HS-5 (cell line): Measurements from ENCODE around the gene GAS6.

Experiments used
- DNase-seq: peaks from one replicate; pipeline ENCODE4 v3.0.0-alpha.2; 2012; ENCODE audit warnings: low read depth

GAS6 gene

DNA sequence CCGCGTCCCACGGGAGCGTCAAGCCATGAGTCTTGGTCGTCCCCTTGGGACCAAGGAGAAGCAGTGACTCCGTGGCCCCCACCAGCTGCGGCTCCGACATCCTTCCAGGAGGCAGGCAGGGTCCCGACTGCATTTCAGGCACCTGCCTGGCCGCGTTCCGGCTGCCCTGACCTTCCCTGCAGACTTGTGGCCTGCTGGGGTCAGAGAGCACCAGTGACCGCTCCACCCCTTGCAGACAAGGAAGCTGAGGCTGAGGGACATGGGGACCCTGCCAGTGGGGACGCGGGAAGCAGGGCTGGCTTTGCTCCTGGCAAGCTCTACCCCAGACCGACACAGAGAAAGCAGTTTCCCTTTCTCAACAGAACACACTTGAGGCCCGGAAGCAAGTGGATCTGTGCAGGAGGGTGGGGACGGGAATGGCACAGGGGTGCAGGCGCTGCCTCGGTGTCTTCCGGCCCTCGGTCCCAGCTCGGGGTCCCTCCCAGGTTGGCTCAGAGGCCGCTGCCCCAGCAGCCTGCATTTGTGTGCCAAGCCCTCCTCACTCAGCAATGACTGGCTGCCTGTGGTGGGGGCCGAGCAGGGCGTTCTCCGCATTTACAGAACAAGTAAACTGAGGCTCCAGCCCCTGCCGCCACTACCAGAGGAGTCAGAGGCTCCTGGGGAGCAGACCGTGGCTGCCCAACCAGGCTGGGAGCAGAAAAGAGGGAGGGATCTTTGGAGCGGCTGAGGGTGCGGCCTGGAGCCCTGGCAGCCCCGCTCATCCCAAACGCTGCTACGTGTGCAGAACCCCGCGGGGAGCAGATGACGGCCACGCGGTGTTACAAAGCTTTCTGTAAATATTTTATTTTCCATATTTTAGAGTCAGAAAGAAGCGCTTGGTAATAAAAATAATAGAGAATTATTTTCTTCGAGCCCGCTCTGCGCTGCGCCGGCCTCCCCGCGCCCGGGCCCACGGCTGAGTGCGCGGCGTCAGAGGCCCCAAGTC, 43.9 kb downstream of the GAS6 start:
- no peak for DNase-seq

DNA sequence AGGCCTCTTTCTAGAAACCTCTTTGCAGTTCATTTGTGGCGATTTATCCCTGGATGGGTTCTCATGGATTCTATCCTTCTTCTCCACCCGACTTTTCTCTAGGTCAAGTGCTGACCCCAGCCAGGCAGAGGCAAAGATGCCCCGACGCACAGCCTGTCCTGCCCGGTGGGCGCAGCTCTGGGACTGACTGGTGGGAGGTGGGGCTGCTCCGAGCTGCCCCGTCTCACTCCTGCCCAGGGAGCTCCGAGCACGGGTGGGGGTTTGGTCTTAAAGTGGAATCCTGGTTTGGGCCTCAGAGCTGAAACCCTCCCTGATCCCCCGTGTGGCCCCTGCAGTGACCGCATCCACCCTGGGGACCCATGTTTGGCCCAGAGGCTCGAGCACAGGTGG, 44.5 kb downstream of the GAS6 start:
- no peak for DNase-seq

DNA sequence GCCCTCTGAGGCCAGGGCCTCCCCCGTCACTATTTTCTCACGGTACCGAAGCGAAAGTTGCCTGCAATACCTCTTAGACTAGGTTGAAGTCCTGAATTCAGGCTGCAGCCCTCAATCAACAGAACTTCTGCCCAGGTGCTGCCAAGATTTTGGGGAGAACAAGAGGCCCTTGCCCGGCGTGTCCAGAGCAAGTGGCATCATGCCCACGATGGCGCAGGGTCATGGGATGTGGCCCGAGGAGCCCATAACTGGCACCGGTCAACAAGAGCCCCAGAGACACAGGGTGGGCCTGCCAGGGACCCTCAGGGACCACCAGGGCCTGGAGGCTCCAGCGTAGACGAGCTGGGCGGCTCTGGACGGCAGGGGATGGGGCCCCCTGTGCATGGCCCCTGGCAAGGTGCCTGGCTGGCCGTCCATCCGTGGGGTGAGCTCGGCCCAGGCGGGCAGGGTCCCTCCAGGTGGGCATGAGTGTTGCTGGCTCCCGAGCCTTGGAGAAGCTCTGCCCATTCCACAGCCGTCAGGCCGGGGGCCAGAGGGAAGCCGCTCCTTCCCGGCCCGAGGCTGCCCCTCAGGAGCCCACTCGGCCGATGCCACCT, 45.1 kb downstream of the GAS6 start:
- DNase-seq = no peak

DNA sequence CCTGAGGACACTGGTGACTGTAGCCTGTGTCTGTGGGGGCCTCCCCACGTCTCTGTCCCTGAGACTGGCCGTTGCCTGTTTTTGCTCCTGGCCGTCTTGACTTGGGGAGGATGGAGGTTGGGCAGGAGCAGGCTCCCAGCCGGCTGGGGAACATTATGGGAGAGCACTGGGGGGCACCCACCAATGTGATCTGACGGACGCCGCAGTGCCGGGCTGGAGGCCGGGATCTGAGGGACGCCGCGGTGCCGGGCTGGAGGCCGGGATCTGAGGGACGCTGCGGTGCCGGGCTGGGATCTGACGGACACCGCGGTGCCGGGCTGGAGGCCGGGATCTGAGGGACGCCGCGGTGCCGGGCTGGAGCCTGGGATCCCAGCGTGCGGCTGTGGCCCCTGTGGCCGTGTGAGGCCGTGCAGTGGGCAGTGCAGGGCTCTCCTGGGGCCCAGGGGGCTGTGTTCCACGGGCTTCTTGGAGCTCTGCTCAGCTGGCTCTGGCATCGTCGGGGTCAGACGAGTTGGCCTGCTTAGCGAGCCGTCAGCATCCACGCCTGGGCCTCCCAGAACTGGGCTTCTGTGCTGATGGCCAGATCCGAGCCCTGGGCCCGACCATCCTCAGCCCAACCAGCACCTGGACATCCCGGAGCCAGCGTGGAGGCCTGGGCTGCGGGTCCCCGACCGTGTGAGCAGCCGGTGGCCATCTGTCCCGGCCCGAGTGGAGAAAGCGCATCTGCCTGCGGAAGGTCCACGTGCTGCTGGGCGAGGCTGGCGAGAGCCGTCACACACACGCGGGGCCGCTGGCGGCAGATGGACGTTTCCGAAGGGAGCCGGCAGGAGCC, 45.8 kb downstream of the GAS6 start:
- no peak for DNase-seq

DNA sequence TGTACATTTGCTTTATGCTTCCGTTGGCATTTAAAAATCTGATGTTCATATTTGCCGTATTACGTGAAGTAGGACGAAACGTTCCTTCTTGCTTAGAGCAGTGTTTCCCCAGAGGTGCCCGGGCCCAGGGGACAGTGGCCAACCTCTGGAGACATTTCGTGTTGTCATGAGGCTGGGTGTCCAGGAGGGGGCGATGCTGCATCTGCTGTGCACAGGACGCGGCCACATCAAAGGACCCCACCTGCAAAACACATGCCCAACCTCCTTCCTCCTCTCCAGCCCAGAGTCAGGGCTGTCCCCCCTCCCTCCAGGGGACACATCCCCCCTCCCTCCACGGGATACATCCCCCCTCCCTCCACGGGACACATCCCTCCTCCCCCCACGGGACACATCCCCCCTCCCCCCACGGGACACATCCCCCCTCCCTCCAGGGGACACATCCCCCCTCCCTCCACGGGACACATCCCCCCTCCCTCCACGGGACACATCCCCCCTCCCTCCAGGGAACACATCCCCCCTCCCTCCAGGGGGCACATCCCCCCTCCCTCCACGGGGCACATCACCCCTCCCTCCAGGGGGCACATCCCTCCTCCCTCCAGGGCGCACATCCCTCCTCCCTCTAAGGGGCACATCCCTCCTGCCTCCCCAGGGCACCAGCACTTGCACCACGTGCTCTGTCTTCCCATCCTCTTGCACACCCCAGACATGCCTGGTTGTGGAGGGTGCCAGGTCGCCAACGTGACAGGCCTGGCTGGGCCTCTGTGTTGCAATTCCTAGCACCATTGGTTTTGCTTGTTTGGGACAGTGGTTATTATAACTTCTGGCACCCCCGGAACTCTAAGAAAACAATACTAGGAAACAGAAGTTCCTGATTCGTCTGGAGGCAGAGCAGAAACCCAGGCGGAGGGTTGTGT, 46.7 kb downstream of the GAS6 start:
- DNase-seq = no peak

DNA sequence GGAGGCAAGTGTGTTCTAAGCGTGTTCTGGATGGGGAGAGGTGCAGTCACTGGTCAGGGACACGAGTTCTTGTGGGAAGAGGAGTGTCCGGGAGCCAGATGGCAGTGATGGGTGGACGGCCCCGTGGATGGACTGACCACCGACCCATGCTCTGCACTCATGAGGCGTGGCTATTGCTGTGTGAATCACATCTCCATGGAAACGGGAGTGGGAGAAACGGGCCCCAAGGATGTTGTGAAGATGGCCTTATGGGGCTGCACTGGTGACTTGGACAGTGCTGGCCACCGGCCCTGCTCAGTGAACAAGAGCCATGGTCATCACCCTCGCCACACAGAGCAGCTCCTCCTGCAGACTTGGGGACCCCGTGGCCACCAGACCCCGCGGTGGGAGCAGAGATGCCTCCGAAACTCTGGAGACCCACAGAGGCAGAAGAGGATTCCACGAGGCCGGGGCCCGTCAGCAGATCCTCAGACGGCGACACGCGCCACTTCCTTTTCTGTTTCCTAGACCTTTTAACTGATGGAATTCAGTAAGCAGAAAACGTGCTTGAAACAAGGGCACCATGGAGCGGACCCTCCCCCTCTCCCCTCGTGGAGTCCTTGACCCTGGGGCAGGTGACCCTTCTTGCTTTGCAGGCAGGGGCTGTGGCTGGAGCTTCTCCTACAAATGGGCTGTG, 47.5 kb downstream of the GAS6 start:
- no peak for DNase-seq

DNA sequence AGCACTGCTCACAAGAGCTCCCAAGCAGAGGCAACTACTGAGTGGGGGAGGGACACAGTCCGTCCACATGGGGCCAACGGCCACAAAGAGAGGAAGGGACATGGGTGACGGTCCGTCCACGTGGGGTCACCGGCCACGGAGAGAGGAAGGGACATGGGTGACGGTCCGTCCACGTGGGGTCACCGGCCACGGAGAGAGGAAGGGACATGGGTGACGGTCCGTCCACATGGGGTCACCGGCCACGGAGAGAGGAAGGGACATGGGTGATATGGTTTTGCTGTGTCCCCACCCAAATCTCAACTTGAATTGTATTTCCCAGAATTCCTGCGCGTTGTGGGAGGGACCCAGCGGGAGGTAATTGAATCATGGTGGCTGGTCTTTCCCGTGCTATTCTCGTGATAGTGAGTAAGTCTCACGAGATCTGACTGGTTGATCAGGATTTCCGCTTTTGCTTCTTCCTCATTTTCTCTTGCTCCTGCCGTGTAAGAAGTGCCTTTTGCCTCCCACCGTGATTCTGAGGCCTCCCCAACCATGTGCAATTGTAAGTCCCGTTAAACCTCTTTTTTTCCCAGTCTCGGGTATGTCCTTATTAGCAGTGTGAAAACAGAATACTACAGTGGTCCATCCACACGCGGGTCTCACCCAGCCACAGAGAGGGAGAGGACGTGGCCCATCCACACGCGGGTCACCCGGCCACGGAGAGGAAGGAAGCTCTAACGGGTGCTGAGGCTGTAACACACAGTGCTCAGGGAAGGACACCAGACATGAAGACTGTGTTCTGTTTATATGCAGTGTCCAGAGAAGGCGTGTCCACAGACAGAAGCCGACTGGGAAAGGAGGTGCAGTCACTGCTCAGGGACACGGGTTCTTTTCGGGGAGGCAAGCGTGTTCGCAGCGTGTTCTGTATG, 48.5 kb downstream of the GAS6 start:
- no peak for DNase-seq

DNA sequence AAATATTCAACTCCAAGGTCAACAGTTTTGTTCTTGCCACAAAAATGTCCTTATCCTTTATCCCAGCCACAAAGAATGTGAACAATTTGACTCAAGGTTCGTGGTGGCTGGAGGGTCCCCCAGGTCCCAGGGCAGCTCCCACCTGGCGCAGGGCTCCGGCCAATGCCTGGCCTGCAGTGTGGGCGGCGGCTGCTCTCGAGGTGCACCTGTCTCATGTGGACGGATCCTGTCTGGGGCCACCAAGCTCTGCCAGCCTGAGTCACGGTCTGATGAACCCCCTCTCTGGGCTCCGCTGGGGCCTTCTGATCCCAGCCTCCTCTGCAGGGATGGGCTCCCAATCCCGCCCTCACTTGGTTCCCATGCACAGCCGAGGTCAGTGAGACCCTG, 49.4 kb downstream of the GAS6 start:
- DNase-seq = no peak

DNA sequence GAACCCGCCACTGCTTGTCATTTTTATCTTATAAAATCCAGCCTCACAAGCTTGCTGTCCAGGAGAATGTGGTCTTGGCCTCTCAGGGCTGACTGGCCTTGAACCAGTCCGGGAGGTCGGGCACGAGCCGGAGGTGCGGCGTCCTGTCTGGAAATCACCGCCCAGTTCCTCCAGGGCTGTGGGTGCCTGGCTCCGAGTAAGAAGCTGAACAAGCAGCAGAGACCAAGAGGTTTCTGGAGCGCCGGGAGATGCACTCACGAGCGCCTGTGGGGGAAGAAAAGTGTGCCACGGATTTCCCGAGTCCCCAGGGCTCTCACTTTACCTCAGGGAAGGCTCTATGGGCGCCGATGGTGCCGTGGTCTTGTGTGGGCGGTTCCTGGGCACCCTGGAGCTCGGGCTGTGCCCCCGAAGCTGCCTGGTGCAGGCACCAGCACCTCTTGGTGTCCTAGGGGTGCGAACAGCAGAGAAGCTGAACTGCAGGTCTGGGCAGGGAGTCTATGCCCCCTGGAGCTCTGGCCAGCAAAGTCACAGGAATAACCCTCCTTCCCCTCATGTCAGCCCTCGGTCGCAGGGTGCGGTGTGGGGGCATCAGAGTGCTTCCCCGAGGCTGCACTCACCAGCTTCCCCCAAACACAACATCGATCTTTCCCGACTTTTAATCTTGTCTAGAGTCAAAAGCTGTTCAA, 50.0 kb downstream of the GAS6 start:
- no peak for DNase-seq

DNA sequence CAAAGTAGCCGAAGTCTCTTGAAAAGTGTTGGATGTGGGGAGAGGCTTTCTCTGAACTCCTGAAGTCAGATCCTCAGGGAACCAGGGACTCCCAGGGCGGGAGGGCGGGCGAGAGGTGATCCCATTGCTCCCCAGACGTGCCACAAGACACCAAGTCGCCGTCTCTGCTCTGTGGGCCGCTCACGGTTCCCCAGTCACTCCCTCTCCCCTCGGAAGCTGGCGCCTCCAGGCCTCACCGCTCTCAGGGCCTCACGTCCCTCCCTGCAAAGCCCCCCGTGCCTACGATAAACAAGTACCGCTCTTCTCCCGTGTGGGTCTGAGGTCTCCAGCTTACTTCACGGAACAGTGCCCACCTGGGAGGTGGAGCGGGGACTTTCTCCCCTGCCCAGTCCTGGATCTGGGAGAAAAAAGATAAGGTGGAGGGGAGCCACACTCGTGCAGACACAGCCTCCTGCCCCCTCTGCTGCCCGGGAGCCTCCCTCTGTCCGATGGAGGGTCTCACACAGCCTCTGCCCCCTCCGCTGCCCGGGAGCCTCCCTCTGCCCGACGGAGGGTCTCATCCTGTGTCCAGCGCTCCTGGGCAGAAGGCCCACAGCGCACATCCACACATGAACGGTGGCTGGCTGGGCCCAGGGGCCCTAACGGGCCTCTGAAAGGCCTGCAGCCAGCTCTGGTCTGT, 50.7 kb downstream of the GAS6 start:
- DNase-seq = no peak

DNA sequence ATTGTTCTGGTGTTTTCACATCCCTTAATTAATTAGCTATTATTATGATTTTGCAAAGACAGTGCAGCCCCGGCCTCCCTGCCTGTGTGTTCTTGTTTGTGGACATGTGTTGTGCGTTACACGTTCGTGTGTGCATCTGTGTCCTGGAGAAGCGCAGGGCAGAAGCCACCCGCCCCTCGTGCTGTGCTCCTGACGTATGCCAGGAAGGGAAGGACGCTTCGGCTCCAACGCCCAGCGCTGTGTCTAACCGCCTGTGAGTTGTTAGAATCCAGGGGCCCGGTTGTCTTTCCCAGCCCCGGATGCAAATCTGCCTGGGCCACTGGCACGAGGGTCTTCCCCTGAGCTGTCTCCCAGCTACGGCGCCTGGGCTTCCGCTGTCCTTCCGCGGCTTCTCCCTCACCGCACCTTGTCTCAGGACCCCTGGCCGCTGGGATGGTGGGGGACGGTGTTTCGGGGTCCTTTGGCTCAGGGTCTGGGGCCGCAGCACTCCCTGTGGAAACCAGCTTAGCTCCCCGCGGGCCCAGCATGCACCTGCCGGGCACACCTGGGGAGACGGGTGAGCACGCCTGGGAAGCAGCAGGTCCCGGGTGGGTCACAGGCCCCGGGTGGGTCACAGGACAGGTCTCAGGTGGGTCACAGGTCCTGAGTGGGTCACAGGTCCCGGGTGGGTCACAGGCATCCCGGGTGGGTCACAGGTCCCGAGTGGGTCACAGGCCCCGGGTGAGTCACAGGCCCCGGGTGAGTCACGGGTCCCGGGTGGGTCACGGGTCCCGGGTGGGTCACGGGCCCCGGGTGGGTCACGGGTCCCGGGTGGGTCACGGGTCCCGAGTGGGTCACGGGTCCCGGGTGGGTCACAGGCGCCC, 51.5 kb downstream of the GAS6 start:
- DNase-seq = no peak

DNA sequence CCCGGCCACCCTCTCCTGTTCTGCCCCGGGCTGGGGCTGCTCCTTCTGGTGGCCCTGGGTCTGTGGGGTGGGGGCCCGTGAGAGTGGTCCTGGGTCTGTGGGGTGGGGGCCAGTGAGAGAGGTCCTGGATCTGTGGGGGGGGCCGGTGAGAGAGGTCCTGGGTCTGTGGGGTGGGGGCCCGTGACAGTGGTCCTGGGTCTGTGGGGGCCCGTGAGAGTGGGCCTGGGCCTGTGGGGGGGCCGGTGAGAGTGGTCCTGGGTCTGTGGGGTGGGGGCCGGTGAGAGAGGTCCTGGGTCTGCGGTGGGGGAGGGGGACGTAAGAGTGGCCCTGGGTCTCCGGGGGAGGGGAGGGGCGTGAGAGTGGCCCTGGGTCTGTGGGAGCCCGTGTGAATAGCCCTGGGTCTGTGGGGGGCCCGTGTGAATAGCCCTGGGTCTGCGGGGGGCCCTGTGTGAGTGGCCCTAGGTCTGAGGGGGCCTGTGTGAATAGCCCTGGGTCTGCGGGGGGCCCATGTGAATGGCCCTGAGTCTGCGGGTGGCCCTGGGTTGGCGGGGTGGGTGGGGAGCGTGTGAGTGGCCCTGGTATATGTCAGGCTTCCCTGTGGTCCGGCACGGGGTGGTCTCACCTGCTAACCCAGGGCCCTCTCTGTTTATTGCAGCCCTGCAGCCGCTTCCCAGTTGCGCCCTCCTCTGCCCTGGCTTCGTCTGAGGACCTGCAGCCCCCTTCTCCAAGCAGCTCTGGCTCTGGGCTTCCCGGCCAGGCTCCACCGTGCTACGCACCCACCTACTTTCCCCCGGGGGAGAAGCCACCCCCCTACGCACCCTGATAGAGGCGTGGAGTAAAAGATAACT, 52.6 kb downstream of the GAS6 start:
- no peak for DNase-seq

DNA sequence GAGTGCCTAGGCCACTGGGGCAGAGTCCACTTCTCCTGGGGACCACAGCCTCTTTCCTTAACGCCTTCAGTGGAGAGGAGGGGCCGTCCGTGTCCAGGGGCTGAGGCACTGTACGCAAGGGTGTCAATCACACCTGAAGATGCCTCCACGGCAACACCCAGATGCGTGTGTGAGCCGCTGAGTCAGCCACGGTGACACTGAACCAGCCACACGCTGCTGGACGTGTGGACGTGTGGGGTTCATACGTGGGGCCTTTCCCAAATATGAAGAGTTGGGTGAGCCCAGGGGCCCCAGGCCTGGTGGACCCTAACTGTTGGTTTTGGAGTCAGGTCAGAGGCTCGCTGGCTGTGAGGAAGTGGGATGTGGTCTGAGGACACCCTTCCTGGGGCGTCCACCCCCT, 53.2 kb downstream of the GAS6 start:
- DNase-seq = no peak

DNA sequence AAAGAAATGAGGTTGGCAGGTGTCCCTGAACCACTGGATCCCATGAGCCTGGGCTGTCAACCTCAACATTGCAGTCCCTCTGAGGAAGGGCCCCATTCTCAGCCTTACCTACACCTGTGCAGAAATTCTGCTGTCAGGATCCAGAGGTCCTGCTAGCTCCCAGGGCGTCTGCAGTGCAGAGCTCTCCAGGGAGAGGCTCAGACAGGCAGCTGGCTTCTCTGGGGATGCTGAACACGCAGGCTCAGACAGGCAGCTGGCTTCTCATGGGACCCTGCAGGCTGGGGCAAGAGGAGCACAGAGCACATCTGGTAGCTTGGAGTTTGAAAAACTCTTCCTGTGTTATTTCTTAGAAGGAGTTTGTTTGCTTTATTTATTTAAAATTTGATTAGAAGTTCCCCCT, 53.9 kb downstream of the GAS6 start:
- DNase-seq = no peak

DNA sequence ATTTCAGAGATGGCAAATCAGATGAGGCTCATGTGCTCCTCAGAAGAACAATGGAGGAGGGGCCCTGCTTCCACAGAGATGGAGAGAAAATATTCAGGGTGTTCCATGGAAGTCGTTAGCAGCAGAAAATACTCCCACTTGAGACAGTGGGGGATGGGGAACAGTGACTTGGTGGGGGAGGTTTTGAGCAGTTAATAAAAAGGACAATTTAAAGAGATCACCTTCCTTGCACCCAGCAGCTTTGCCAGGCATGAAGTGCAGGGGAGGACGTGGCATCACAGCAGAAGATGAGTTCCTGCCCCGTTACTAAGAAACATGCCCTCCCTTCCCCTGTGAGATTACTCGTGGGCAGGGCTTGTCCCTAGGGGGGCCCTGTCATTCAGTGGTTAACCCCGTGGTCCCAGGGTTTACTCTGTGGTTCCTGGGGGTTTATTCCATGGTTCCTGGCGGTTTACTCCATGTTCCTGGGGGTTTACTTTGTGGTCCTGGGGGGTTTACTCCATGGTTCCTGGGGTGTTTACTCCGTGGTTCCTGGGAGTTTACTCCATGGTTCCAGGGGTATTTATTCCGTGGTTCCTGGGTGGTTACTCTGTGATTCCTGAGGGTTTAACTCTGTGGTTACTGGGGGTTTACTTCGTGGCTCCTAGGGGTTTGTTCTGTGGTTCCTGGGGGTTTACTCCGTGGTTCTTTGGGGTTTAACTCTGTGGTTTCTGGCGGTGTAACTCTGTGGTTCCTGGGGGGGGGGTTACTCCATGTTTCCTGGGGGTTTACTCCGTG, 55.6 kb downstream of the GAS6 start:
- no peak for DNase-seq

DNA sequence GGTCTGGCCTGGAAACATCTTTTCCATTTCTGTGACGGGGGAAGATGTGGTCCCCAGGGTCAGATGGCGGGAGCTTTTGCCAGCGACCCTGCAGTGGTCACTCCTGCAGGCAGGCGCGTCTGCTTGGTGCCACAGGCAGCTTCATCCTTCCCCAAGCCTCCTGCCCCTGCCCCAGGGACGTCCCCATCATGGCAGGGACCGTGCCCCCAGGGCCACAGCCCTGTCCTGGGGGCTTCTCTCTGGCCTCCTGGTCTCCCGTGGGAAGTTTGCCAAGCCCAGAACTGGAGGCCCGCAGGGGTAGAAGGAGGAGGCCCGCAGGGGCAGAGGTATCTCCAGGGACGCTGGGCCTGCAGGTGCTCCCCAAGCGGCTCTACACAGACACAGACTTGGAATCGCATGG, 57.4 kb downstream of the GAS6 start:
- DNase-seq = no peak
